SK-N-SH treated with all-trans-retinoic acid at 6 μM for 48 hours (cell line): Measurements from ENCODE around the gene JMJD8.

Source experiments
- ARNTL ChIP-seq: fragments of 450-650 bp; formaldehyde crosslinking; IDR thresholded peaks from 2 replicates; pipeline ENCODE4 v1.5.0; 2020; ENCODE audit warnings: low read depth, mild to moderate bottlenecking, moderate library complexity, borderline replicate concordance
- PATZ1 ChIP-seq: fragments of 250-450 bp; sonication (Bioruptor Pico); IDR thresholded peaks from 2 replicates; pipeline ENCODE4 v1.8.0; 2020; ENCODE audit warnings: mild to moderate bottlenecking, moderate library complexity, borderline replicate concordance

DNA sequence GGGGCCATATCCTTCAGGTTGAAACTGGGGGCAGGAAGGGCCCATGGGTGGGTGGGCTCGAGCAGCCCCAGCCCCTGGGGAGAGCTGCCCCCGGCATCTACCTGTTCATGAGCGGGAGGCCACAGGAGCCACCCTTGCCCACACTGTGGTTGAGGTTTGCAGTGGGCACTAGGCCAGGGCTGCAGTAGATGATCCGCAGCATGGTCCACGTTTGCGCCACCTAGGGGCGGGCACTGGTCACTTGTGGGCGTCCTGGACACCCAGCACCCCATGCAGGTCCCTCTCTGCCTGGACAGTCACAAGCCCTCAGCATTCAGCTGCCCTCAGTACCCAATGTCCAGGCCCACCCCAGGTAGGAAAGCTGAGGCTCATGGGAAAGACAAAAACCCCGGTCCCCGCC, 1.8 kb upstream of the JMJD8 start:
- no peak for TF ChIP-seq PATZ1
- TF ChIP-seq ARNTL (CRISPR knock-in tag): no peak
